ENCODE data around the gene LCN15.
A peak's percentile ranks its signal among the peaks of the same experiment; 100 is the strongest.
"Not testable (repeated sequence)": the region's sequence is repeated elsewhere in the genome, so short reads cannot be mapped to it uniquely, and the experiment has no call there.

Gene LCN15

GRCh38 chr9:136803009-136803550 lies 38.8 kb upstream of the LCN15 start:
- H3K27ac ChIP-seq (ENCODE audit: low read depth, low read length); H3K9ac ChIP-seq (ENCODE audit: low read depth, low read length); H3K9me3 ChIP-seq (ENCODE audit: control insufficient read depth, insufficient read depth, low read length); H3K4me1 ChIP-seq (ENCODE audit: control insufficient read depth, insufficient read depth, low read length); H3K36me3 ChIP-seq (ENCODE audit: control insufficient read depth, insufficient read depth, low read length); H3K4me3 ChIP-seq (ENCODE audit: low read depth, low read length): not testable (repeated sequence)
- H3K27me3 ChIP-seq (ENCODE audit: control insufficient read depth, insufficient read depth, low read length): peaks cover 21% of the 10 kb centered on the region

DNA sequence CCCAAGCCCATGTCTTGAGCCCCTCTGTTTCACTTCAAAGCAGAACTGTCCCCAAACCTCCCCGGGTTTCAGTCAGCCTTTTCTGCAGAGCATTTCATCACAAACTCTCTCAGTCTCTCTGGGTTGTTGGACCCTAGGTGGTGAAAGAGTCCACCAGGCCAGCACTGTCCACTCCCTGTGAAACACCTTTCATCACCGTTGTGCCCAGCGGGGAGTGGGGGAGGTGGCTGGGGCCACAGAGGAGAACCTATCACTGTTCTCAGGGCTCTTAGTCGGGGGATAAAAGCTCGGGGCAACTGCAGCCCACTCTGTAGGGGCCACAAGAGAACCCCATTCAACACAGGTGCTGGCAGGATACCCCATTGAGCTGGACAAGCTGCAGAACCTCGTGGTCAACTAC lies 38.0 kb upstream of the LCN15 start:
- no peaks in the 10 kb centered on the region for H3K9me3 ChIP-seq (ENCODE audit: control insufficient read depth, insufficient read depth, low read length)
- H3K27ac ChIP-seq (ENCODE audit: low read depth, low read length): no peak overlapping the region
- H3K27me3 ChIP-seq (ENCODE audit: control insufficient read depth, insufficient read depth, low read length): peaks cover 21% of the 10 kb centered on the region
- H3K9ac ChIP-seq (ENCODE audit: low read depth, low read length): no peak overlapping the region
- no peak overlapping the region for H3K4me3 ChIP-seq (ENCODE audit: low read depth, low read length)
- H3K4me1 ChIP-seq (ENCODE audit: control insufficient read depth, insufficient read depth, low read length): 0 out of 2 replicates have a peak, but pooled peaks cover 3% of the 10 kb centered on the region
- 0 out of 2 replicates have a peak, but pooled peaks cover 6% of the 10 kb centered on the region for H3K36me3 ChIP-seq (ENCODE audit: control insufficient read depth, insufficient read depth, low read length)

GRCh38 chr9:136799854-136800657 lies 35.7 kb upstream of the LCN15 start:
- Histone ChIP-seq H3K9ac (ENCODE audit: low read depth, low read length) (no peak overlapping the region; the same call in 1 of the 2 replicates), H3K27me3 (ENCODE audit: control insufficient read depth, insufficient read depth, low read length) (peaks cover 21% of the 10 kb centered on the region), H3K27ac (ENCODE audit: low read depth, low read length) (peak overlapping the region; percentile 70), H3K4me3 (ENCODE audit: low read depth, low read length) (peak overlapping the region; percentile 84), H3K36me3 (ENCODE audit: control insufficient read depth, insufficient read depth, low read length) (no peaks in the 10 kb centered on the region), H3K4me1 (ENCODE audit: control insufficient read depth, insufficient read depth, low read length) (peaks cover 3% of the 10 kb centered on the region; the same call in 1 of the 2 replicates), H3K9me3 (ENCODE audit: control insufficient read depth, insufficient read depth, low read length) (no peaks in the 10 kb centered on the region)

DNA sequence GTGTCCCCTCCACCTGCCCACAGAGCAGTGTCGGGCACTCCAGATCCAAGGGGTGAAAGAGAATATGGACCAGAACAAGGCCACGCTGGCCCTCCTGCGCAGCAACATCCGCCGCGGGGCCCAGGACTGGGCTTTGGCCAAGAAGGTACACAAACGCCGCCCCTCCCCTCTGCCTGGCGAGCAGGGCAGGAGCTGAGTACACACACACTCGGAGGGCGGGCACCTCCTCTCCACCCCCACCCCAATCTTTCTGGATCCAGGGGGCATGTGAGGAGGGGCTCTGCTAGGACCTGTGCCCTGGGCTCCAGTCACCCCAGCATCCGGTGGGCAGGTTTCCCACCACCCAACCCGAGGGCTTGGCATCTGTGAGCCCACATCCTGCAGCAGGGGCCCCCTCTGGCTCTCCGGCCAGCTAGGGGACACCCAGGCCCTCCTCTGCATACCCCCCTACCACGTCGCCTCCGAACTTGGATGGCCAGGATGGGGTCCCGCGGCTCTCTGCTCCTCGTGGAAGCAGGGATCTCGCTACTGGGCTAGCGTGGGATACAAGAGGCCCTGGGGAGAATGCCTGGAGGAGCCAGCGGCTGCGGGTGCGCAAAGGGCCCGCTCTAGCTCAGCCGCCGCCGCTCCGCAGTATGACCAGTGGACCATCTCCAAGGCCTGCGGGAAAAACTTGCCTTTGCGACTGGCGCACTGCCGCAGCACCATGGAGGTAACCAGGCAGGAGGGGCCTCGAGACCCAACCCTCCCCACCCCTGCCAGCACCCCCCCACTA lies 34.9 kb upstream of the LCN15 start:
- Histone ChIP-seq H3K4me3 (ENCODE audit: low read depth, low read length) (peak overlapping the region; percentile 72), H3K9me3 (ENCODE audit: control insufficient read depth, insufficient read depth, low read length) (no peaks in the 10 kb centered on the region), H3K27ac (ENCODE audit: low read depth, low read length) (peak overlapping the region; percentile 27), H3K27me3 (ENCODE audit: control insufficient read depth, insufficient read depth, low read length) (peaks cover 21% of the 10 kb centered on the region), H3K9ac (ENCODE audit: low read depth, low read length) (no peak overlapping the region; the same call in 1 of the 2 replicates), H3K36me3 (ENCODE audit: control insufficient read depth, insufficient read depth, low read length) (no peaks in the 10 kb centered on the region), H3K4me1 (ENCODE audit: control insufficient read depth, insufficient read depth, low read length) (peaks cover 3% of the 10 kb centered on the region; the same call in 1 of the 2 replicates)

- H3K9me3 ChIP-seq (ENCODE audit: control insufficient read depth, insufficient read depth, low read length): no peaks in the 10 kb centered on the region
- H3K36me3 ChIP-seq (ENCODE audit: control insufficient read depth, insufficient read depth, low read length): peaks cover 2% of the 10 kb centered on the region; the same call in 1 of the 2 replicates
- H3K27ac ChIP-seq (ENCODE audit: low read depth, low read length): no peak overlapping the region
- H3K4me3 ChIP-seq (ENCODE audit: low read depth, low read length): no peak overlapping the region
- H3K27me3 ChIP-seq (ENCODE audit: control insufficient read depth, insufficient read depth, low read length): peaks cover 21% of the 10 kb centered on the region
- H3K4me1 ChIP-seq (ENCODE audit: control insufficient read depth, insufficient read depth, low read length): peaks cover 3% of the 10 kb centered on the region; the same call in 1 of the 2 replicates
- no peak overlapping the region for H3K9ac ChIP-seq (ENCODE audit: low read depth, low read length)
These were observed 34.4 kb upstream of the LCN15 start for GRCh38 chr9:136798708-136799078.

DNA sequence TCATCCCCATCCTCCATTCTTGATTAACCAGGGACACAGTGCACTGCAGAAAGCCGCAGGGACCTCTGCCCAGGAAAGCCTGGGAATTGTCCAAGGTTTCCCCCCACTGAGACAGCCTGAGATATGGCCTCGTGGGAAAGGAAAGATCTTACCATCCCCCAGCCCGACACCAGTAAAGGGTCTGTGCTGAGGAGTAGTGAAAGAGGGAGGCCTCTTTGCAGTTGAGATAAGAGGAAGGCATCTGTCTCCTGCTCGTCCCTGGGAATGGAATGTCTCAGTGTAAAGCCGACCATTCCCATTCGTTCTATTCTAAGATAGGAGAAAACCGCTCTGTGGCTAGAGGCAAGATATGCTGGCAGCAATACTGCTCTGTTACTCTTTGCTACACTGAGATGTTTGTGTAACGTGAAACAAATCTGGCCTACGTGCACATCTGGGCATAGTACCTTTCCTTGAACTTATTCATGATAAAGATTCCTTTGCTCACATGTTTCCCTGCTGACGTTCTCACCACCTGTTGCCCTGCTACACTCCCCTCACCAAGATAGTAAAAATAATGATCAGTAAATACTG lies 32.5 kb upstream of the LCN15 start:
- peaks cover 15% of the 10 kb centered on the region for H3K27me3 ChIP-seq (ENCODE audit: control insufficient read depth, insufficient read depth, low read length)
- not testable (repeated sequence) for H3K4me1 ChIP-seq (ENCODE audit: control insufficient read depth, insufficient read depth, low read length); H3K4me3 ChIP-seq (ENCODE audit: low read depth, low read length); H3K9me3 ChIP-seq (ENCODE audit: control insufficient read depth, insufficient read depth, low read length); H3K9ac ChIP-seq (ENCODE audit: low read depth, low read length)
- H3K27ac ChIP-seq (ENCODE audit: low read depth, low read length): peak overlapping the region; percentile 40
- peaks cover 14% of the 10 kb centered on the region; the same call in 1 of the 2 replicates for H3K36me3 ChIP-seq (ENCODE audit: control insufficient read depth, insufficient read depth, low read length)

DNA sequence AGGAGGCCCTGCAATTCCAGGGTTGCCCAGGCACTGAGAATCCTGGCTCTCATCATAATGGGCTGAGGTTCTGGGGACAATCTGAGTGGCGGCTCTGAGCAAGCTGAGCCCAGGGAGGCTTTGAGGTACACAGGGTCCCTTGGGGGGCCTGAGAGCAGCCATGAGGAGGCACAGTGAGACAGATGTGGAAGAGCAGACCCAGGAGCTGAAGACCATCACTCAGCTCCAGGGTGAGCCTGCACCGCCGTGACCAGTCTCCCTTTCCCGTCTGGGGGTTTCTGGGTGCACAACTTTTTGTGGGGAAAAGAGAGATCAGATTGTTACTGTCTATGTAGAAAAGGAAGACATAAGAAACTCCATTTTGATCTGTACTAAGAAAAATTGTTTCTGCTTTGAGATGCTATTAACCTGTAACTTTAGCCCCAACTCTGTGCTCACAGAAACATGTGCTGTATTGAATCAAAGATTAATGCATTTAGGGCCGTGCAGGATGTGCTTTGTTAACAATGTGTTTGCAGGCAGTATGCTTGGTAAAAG lies 32.0 kb upstream of the LCN15 start, which contains the start of gene CCDC183:
TSS of gene CCDC183 (plus strand) at position 101 of the 537 bp plus-strand sequence. CDS start at position 161, 60 bp downstream.
- peaks cover 15% of the 10 kb centered on the region for H3K27me3 ChIP-seq (ENCODE audit: control insufficient read depth, insufficient read depth, low read length)
- peaks cover 14% of the 10 kb centered on the region; the same call in 1 of the 2 replicates for H3K36me3 ChIP-seq (ENCODE audit: control insufficient read depth, insufficient read depth, low read length)
- no peaks in the 10 kb centered on the region for H3K9me3 ChIP-seq (ENCODE audit: control insufficient read depth, insufficient read depth, low read length)
- peaks cover under 1% of the 10 kb centered on the region; the same call in 1 of the 2 replicates for H3K4me1 ChIP-seq (ENCODE audit: control insufficient read depth, insufficient read depth, low read length)
- no peak within 1 kb of the TSS for H3K9ac ChIP-seq (ENCODE audit: low read depth, low read length)
- H3K27ac ChIP-seq (ENCODE audit: low read depth, low read length): peak within 1 kb of the TSS; percentile 79
- no peak within 1 kb of the TSS for H3K4me3 ChIP-seq (ENCODE audit: low read depth, low read length)

DNA sequence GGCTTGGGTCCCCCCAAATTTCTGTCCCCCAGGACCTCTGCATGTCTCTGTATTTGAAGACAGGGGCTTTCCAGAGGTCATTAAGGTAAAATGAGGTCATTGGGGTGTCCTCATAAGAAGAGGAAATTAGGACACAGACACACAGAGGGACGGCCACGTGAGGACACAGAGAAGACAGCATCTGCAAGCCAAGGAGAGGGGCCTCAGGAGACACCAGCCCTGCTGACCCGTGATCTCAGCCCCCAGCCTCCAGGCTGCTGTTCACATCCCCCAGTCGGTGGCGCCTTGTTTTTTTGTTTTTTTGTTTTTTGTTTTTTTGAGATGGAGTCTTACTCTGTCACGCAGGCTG lies 30.7 kb upstream of the LCN15 start:
- Histone ChIP-seq H3K4me1 (ENCODE audit: control insufficient read depth, insufficient read depth, low read length) (peaks cover 5% of the 10 kb centered on the region), H3K9me3 (ENCODE audit: control insufficient read depth, insufficient read depth, low read length) (no peaks in the 10 kb centered on the region), H3K9ac (ENCODE audit: low read depth, low read length) (no peak overlapping the region), H3K27me3 (ENCODE audit: control insufficient read depth, insufficient read depth, low read length) (peaks cover 15% of the 10 kb centered on the region), H3K27ac (ENCODE audit: low read depth, low read length) (no peak overlapping the region), H3K36me3 (ENCODE audit: control insufficient read depth, insufficient read depth, low read length) (peaks cover 14% of the 10 kb centered on the region; the same call in 1 of the 2 replicates), H3K4me3 (ENCODE audit: low read depth, low read length) (no peak overlapping the region)

DNA sequence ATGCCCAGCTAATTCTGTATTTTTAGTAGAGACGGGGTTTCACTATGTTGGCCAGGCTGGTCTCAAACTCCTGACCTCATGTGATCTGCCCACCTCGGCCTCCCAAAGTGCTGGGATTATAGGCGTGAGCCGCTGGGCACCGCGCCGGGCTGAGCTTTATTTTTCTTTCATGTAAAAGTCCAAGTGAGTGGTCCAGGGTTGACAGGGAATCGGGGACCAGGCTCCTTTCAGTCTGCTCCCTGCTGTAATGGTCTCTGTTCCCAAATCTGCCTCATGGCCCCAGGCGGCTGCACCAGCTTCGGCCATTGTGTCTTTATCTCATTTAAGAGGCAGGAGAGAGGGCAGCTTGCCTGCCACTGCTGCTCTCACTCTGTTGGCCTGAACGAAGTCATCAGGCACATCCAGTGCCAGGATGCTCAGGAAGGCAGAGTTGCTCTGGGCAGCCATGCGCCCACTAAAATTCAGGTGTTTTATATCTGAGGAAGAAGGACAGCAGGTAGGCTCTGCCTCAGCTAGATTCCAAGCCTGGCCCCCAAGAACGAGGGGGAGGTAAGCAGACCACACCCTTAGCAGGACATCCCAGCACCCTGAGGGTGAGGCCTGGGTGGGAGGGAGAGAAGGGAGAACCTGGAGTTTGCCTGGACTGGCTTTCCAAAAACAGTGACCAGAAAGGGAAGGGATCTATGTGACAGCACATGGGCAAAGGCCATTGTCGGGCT lies 30.1 kb upstream of the LCN15 start:
- H3K27ac ChIP-seq (ENCODE audit: low read depth, low read length): no peak overlapping the region
- peaks cover 11% of the 10 kb centered on the region for H3K27me3 ChIP-seq (ENCODE audit: control insufficient read depth, insufficient read depth, low read length)
- H3K36me3 ChIP-seq (ENCODE audit: control insufficient read depth, insufficient read depth, low read length): peaks cover 14% of the 10 kb centered on the region; the same call in 1 of the 2 replicates
- no peak overlapping the region for H3K4me3 ChIP-seq (ENCODE audit: low read depth, low read length)
- peaks cover 5% of the 10 kb centered on the region for H3K4me1 ChIP-seq (ENCODE audit: control insufficient read depth, insufficient read depth, low read length)
- H3K9ac ChIP-seq (ENCODE audit: low read depth, low read length): no peak overlapping the region
- H3K9me3 ChIP-seq (ENCODE audit: control insufficient read depth, insufficient read depth, low read length): no peaks in the 10 kb centered on the region
